Body of pancreas (tissue), 4 donors: ENCODE measurements around the gene TBC1D9. TPM values are rescaled to one million over a fixed set of nuclear protein-coding genes. Genes with fewer than 3 reads are reported as not detected.

Experiments
- ATAC-seq: fragments of 150-250 bp; one replicate; pipeline ENCODE4 v1.9.1; 2016
- DNase-seq, 4 donors: peaks; one replicate each; pipeline ENCODE4 v3.0.0-alpha.2; 2019
- H3K27ac ChIP-seq, 4 donors: fragments of 200-600 bp; sonication (generic); 1 replicate in 3 of 4; 2 replicates in 1 of 4; pipeline versions ENCODE4 v1.5.1 to v1.6.1; 2016 to 2019; ENCODE audit warnings: mild to moderate bottlenecking in 1 of 4, mixed read lengths in 1 of 4, moderate library complexity in 1 of 4
- H3K27me3 ChIP-seq, 2 donors: fragments of 200-600 bp; sonication (generic); one replicate each; pipeline ENCODE4 v1.6.0; 2016; ENCODE audit warnings: mild to moderate bottlenecking in 1 of 2
- H3K36me3 ChIP-seq, 2 donors: fragments of 200-600 bp; sonication (generic); replicated peaks in 1 of 2; 2 replicates each; pipeline ENCODE4 v1.5.1; 2016; ENCODE audit warnings: low read depth in 2 of 2; ENCODE audit not compliant: insufficient read depth in 1 of 2
- H3K4me1 ChIP-seq: fragments of 200-600 bp; sonication (generic); one replicate; pipeline ENCODE4 v1.6.0; 2016
- H3K4me3 ChIP-seq, 2 donors: fragments of 200-600 bp; sonication (generic); 1 replicate in 1 of 2; 2 replicates in 1 of 2; pipeline ENCODE4 v1.5.1; 2016 to 2019
- H3K9me3 ChIP-seq, 3 donors: fragments of 200-600 bp; sonication (generic); 1 replicate in 2 of 3; 2 replicates in 1 of 3; pipeline ENCODE4 v1.5.1; 2016
- POLR2A ChIP-seq, 3 donors: fragments of 450-650 bp; IDR thresholded peaks; one replicate each; pipeline ENCODE4 v1.6.1; 2016; ENCODE audit warnings: antibody characterized with exemption in 3 of 3, mild to moderate bottlenecking in 2 of 3
- WGBS, 2 donors: methylation state at CpG; one replicate each; pipeline ENCODE4 v1.1.5; 2017; 5-methylcytosine and 5-hydroxymethylcytosine counted together
- intact Hi-C: fragments of 100-400 bp; cut with DNase I; formaldehyde crosslinking; loops from one replicate; pipeline ENCODE4 v1.15.1; 2023
- small RNA-seq: library from RNA; depleted of rRNA; stranded (forward); fragments of <200 nt; gene quantifications from one replicate; pipeline ENCODE3, GENCODE V24; 2016
- total RNA-seq, 2 donors: library from RNA; depleted of rRNA; stranded (reverse); fragments of >200 nt; gene quantifications; one replicate each; pipeline ENCODE4 v1.1.0, GENCODE V29; 2016
- TF ChIP-seq, protein P1 (sequence below), 7 experiments: fragments of 450-650 bp in 4 of 7; fragments of 200-600 bp in 3 of 7; sonication (generic) in 3 of 7; IDR thresholded peaks; one replicate each; pipeline ENCODE4 v1.5.1; 2016 to 2019; ENCODE audit warnings: antibody characterized with exemption in 7 of 7

The TBC1D9 gene
- total RNA-seq, 2 donors from 2014 or later = 11.2 to 13.5 TPM

DNA sequence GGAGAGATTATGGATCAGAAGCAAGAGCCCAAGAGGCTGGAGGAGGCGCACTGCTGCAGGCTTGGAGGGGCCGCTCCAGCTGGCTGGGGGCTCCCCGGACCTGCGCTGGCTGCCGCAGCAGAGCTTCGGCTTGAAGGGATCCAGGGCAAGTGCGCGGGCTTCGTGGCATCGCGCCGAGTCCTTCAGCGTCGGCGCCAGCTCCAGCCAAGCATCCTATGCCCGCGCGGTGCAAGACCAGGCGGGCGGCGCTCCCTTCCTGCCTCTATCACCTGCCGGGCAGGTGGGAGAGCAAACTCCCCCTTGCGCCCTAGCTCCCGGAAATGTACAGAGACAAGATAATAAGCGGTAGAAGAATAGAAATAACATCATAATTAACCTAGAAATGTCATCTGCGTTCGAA is 176.9 kb downstream of the TBC1D9 start:
- intact Hi-C loops = no loop called here
- H3K4me1 ChIP-seq = no peaks in the 10 kb centered on the region

DNA sequence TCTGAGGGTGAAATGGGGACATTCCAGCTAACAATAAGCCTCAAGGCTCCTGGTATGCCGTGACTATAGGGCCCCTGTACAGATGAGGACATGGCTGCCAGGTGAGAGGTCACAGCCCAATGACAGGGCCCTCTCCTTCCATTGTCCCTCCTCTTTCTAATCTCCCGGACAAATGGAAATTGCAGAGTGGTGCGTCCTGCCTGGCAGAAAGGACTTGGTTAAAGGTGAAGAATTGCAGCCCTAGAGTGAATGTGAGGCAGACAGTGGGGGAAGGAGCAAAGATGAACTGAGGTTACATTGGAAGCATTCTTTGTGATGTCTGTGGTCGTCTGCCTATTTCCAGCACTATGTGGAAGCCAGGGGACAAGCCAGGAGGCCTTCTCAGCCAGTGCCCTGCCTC is 180.7 kb downstream of the TBC1D9 start:
- intact Hi-C loops = no loop called here
- Histone ChIP-seq H3K4me1 (no peaks in the 10 kb centered on the region), H3K9me3 (peaks cover 0 to 6% (median 0%) of the 10 kb centered on the region in 3 donors), H3K36me3 (no peaks in the 10 kb centered on the region), H3K27ac (no peak overlapping the region), H3K4me3 (no peak overlapping the region), H3K27me3 (peaks cover 0 to 13% of the 10 kb centered on the region in 2 donors)
- ATAC-seq = no peak
- DNase-seq = no peak
- 49 to 81% methylated on average over 4 of the region's 4 CpGs for WGBS, 2 donors
- TF ChIP-seq, protein P1, sequence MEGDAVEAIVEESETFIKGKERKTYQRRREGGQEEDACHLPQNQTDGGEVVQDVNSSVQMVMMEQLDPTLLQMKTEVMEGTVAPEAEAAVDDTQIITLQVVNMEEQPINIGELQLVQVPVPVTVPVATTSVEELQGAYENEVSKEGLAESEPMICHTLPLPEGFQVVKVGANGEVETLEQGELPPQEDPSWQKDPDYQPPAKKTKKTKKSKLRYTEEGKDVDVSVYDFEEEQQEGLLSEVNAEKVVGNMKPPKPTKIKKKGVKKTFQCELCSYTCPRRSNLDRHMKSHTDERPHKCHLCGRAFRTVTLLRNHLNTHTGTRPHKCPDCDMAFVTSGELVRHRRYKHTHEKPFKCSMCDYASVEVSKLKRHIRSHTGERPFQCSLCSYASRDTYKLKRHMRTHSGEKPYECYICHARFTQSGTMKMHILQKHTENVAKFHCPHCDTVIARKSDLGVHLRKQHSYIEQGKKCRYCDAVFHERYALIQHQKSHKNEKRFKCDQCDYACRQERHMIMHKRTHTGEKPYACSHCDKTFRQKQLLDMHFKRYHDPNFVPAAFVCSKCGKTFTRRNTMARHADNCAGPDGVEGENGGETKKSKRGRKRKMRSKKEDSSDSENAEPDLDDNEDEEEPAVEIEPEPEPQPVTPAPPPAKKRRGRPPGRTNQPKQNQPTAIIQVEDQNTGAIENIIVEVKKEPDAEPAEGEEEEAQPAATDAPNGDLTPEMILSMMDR (IDR thresholded peaks at IDR 0.05) = no peak
- no peak for TF ChIP-seq POLR2A (IDR thresholded peaks at IDR 0.05)

More for the DNA sequence above, 176.9 kb downstream of the TBC1D9 start:
- WGBS, 2 donors = 6 to 12% methylated on average over 25 to 27 of the region's 27 CpGs
- ATAC-seq = no peak
- Histone ChIP-seq H3K36me3 (no peaks in the 10 kb centered on the region), H3K9me3 (no peaks in the 10 kb centered on the region), H3K27me3 (peaks cover 0 to 13% of the 10 kb centered on the region in 2 donors), H3K27ac (no peak overlapping the region), H3K4me3 (no peak overlapping the region)
- DNase-seq = peak in 1 of 4 donors; percentile 26
- TF ChIP-seq, protein P1 (IDR thresholded peaks at IDR 0.05) = no peak
- TF ChIP-seq POLR2A (IDR thresholded peaks at IDR 0.05) = no peak

DNA sequence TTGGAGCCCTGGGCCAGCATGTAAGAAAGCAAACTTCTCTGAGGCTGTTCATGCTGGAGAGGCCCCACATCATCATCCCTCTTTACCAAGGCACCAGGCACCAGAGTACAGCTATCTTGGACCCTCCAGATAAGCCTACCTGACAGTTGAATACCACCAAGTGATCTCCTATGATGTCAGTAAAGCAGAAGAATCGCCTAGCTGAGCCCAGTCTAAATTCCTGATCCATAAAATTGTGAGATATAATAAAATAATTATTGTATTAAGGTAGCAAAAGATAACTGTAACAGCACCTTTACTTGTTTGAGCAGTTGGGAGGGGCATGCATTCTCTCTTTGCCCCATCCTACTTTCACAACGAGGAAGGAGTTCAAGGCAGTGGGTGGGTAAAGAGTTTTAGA is 184.6 kb downstream of the TBC1D9 start:
- WGBS, 2 donors = 82 to 85% methylated on average over 2 of the region's 2 CpGs
- Histone ChIP-seq H3K27ac (no peak overlapping the region), H3K4me1 (peaks cover 20% of the 10 kb centered on the region), H3K36me3 (no peaks in the 10 kb centered on the region), H3K4me3 (no peak overlapping the region), H3K27me3 (peaks cover 0 to 11% of the 10 kb centered on the region in 2 donors), H3K9me3 (peaks cover 0 to 6% (median 0%) of the 10 kb centered on the region in 3 donors)
- DNase-seq (no peak), ATAC-seq (no peak)
- intact Hi-C loops = no loop called here
- TF ChIP-seq POLR2A (IDR thresholded peaks at IDR 0.05) = no peak
- TF ChIP-seq, protein P1 (IDR thresholded peaks at IDR 0.05) = no peak

Small RNA genes lying within 50 kb of the gene (small RNA-seq; reads per million reads assigned to genes)
- gene AC108019.1 = not detected
- not detected for gene RF00019
- not detected for gene RN7SL152P
- not detected for gene RNY1P14

Other genes starting within 250 kb of the TBC1D9 start
- gene ELMOD2, start 232.2 kb downstream of the TBC1D9 start, total RNA-seq = 10 to 100 TPM; 16.6 to 29.7 TPM
- not detected for gene UCP1, start 187.4 kb downstream of the TBC1D9 start, total RNA-seq